ENCODE measurements around the gene ADARB1.

DNA sequence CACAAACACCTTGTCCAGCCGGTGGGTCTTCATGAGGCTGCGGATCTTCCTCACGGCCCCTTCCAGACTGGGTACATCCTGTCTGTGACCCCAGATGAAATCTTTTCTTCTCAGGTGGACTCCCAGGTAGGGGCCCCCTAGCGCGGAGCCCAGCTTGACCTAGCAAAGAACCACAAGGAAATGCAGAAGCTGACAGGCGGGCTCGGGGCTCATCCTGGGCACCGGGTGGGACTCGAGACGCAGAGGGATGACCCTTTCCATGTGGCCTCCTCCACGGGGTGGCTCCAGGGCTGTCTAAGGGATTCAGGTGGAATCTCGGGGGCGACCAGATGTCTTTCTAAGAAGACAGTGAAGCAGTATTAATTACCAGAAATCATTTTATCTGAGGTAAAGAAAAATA is 195.5 kb downstream of the ADARB1 start:
- TF ChIP-seq, protein P1, sequence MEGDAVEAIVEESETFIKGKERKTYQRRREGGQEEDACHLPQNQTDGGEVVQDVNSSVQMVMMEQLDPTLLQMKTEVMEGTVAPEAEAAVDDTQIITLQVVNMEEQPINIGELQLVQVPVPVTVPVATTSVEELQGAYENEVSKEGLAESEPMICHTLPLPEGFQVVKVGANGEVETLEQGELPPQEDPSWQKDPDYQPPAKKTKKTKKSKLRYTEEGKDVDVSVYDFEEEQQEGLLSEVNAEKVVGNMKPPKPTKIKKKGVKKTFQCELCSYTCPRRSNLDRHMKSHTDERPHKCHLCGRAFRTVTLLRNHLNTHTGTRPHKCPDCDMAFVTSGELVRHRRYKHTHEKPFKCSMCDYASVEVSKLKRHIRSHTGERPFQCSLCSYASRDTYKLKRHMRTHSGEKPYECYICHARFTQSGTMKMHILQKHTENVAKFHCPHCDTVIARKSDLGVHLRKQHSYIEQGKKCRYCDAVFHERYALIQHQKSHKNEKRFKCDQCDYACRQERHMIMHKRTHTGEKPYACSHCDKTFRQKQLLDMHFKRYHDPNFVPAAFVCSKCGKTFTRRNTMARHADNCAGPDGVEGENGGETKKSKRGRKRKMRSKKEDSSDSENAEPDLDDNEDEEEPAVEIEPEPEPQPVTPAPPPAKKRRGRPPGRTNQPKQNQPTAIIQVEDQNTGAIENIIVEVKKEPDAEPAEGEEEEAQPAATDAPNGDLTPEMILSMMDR (IDR thresholded peaks at IDR 0.05), result no peak
- TF ChIP-seq POLR2A (IDR thresholded peaks at IDR 0.05), result no peak
